Testis (tissue), 3 donors: ENCODE results near the gene PKDREJ. TPM values are rescaled to one million over a fixed set of nuclear protein-coding genes. Genes with fewer than 3 reads are reported as not detected.
"Not testable (repeated sequence)": the region's sequence is repeated elsewhere in the genome, so short reads cannot be mapped to it uniquely, and the experiment has no call there.

ENCODE experiments used
- DNase-seq: peaks from one replicate; pipeline ENCODE4 v3.0.0-alpha.2; 2019
- H3K27ac ChIP-seq, 2 donors: fragments of 200-600 bp; sonication (generic); one replicate each; pipeline ENCODE4 v1.5.1; 2019
- H3K27me3 ChIP-seq: fragments of 200-600 bp; sonication (generic); one replicate; pipeline ENCODE4 v1.5.1; 2019
- H3K36me3 ChIP-seq: fragments of 200-600 bp; sonication (generic); one replicate; pipeline ENCODE4 v1.5.1; 2017; ENCODE audit warnings: low read depth; ENCODE audit errors: missing control alignments
- H3K4me1 ChIP-seq: fragments of 200-600 bp; sonication (generic); one replicate; pipeline ENCODE4 v1.5.1; 2019
- H3K4me3 ChIP-seq, 2 donors: fragments of 200-600 bp; sonication (generic); one replicate each; pipeline ENCODE4 v1.5.1; 2017 to 2019
- H3K9me3 ChIP-seq: fragments of 200-600 bp; sonication (generic); one replicate; pipeline ENCODE4 v1.5.1; 2017
- POLR2A ChIP-seq: fragments of 450-650 bp; IDR thresholded peaks from one replicate; pipeline ENCODE4 v1.6.1; 2017; ENCODE audit warnings: antibody characterized with exemption, mild to moderate bottlenecking, moderate library complexity
- WGBS, 2 donors: methylation state at CpG; one replicate each; pipeline ENCODE4 v1.1.5; 2018; 5-methylcytosine and 5-hydroxymethylcytosine counted together
- intact Hi-C: fragments of 100-400 bp; cut with DNase I; formaldehyde crosslinking; loops from one replicate; pipeline ENCODE4 v1.15.1; 2023; ENCODE audit warnings: low total_unique reads
- polyA plus RNA-seq: library from polyadenylated mRNA; stranded (reverse); fragments of 350-450 nt; fragmentation: Illumina TruSeq; extraction: RNeasy Lipid Tissue Mini Kit (QIAGEN cat#74804); gene quantifications from one replicate; pipeline ENCODE4 v1.2.3, GENCODE V29; 2014; ENCODE audit warnings: low read depth, low replicate concordance; ENCODE audit not compliant: insufficient read depth
- total RNA-seq, 2 donors: library from RNA; depleted of rRNA; stranded (reverse); fragments of >200 nt; gene quantifications; one replicate each; pipeline ENCODE4 v1.2.3, GENCODE V29; 2016
- TF ChIP-seq, protein P1 (sequence below), 3 experiments: fragments of 450-650 bp in 2 of 3; fragments of 200-600 bp in 1 of 3; sonication (generic) in 1 of 3; IDR thresholded peaks; one replicate each; pipeline ENCODE4 v1.5.1; 2016 to 2019; ENCODE audit warnings: antibody characterized with exemption in 3 of 3, mild to moderate bottlenecking in 2 of 3, moderate library complexity in 1 of 3

Gene PKDREJ
- total and polyA plus RNA-seq, 3 donors from 2014 or later: 3.4 to 10.4 (median 5.0) TPM

DNA sequence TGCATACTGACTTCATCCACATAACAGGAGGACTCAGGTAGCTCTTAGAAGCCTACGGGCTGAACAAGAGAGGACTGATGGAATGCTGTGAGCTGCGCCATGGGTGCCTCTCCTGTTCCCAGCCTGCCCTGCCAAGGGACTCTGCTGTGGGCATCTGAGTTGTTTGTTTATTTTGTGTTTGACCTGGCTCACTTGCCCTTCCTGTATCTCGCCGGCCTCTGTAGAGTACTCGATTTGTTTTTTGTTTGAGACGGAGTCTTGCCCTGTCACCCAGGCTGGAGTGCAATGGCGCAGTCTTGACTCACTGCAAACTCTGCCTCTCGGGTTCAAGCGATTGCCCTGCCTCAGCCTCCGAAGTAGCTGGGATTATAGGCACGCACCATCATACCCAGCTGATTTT lies 6.4 kb upstream of the PKDREJ start:
- no peaks in the 10 kb centered on the region for H3K9me3 ChIP-seq
- no peak for DNase-seq
- H3K36me3 ChIP-seq: no peaks in the 10 kb centered on the region
- H3K4me3 ChIP-seq: no peak overlapping the region
- no peak overlapping the region for H3K27ac ChIP-seq
- intact Hi-C loops: no loop called here
- WGBS, 2 donors: 88 to 92% methylated on average over 11 of the region's 11 CpGs
- TF ChIP-seq, protein P1, sequence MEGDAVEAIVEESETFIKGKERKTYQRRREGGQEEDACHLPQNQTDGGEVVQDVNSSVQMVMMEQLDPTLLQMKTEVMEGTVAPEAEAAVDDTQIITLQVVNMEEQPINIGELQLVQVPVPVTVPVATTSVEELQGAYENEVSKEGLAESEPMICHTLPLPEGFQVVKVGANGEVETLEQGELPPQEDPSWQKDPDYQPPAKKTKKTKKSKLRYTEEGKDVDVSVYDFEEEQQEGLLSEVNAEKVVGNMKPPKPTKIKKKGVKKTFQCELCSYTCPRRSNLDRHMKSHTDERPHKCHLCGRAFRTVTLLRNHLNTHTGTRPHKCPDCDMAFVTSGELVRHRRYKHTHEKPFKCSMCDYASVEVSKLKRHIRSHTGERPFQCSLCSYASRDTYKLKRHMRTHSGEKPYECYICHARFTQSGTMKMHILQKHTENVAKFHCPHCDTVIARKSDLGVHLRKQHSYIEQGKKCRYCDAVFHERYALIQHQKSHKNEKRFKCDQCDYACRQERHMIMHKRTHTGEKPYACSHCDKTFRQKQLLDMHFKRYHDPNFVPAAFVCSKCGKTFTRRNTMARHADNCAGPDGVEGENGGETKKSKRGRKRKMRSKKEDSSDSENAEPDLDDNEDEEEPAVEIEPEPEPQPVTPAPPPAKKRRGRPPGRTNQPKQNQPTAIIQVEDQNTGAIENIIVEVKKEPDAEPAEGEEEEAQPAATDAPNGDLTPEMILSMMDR (IDR thresholded peaks at IDR 0.05): no peak
- TF ChIP-seq POLR2A: no peak
- H3K4me1 ChIP-seq: no peaks in the 10 kb centered on the region
- H3K27me3 ChIP-seq: no peaks in the 10 kb centered on the region

DNA sequence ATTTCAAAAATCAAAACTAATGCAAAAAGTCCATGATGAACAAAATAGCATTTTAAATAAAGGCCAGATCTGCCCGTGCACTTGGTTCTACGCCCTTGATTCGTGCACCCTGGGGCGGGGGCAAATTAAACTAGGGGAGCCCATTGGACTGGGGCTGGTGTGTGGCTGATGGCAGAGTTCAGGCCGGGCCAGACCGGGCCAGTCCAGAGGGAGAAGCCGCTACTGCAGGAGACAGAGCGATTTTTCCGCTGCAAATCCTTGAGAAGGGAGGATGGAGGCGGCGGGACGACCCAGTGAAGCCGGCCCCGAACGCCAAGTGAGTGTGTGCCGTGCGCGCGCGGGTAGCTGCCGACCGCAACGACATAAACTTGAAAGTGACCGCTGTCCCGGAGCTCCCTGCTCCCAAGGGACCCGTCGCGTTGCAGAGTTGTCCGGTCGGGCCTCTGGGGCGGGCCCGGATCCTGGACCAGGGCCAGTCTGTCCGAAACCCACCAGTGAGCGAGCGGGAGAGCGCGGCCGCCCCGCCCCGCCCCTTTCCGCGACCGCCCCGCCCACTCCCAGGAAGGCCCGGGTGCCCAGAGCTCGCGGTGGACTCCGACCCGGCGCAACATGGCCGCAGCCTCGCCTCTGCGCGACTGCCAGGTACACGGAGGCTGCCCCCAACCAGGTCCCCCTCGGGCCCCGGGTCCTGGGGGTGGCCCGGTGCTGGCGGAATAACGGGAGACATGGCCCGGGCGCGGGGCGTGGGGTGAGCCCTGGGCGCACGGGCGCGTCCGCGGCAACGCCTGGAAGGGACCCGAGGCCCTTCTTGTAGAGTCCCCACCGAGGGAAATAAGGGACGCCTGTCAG lies 4.5 kb upstream of the PKDREJ start, which contains the start of gene TTC38:
Gene TTC38 (plus strand): TSS at position 578 of the 849 bp plus-strand sequence. CDS start 32 bp downstream, at position 610.
- Histone ChIP-seq H3K4me3 (peak within 1 kb of the TSS; percentile 66 to 80), H3K9me3 (no peaks in the 10 kb centered on the region), H3K4me1 (no peaks in the 10 kb centered on the region), H3K27ac (peak within 1 kb of the TSS; percentile 47 to 74), H3K36me3 (no peaks in the 10 kb centered on the region), H3K27me3 (no peaks in the 10 kb centered on the region)
- intact Hi-C loops: no loop called here
- TF ChIP-seq, protein P1 (IDR thresholded peaks at IDR 0.05): no peak
- TF ChIP-seq POLR2A: no peak
- 1% methylated on average over 25 to 64 of the region's 74 CpGs for WGBS, 2 donors
- DNase-seq: peak; percentile 93

DNA sequence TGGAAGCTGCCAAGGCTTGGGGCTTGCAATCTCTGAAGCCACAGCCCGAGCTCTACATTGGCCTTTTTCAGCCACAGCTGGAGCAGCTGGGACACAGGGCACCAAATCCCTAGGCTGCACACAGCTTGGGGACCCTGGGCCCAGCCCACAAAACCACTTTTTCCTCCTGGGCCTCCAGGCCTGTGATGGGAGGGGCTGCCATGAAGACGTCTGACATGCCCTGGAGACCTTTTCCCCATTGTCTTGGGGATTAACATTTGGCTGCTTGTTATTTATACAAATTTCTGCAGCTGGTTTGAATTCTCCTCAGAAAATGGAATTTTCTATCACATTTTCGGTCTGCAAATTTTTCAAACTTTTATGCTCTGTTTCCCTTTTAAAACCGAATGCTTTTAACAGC lies 2.5 kb upstream of the PKDREJ start:
- DNase-seq, intact Hi-C loops, H3K9me3 ChIP-seq, H3K4me1 ChIP-seq, H3K27ac ChIP-seq, H3K36me3 ChIP-seq, H3K4me3 ChIP-seq, H3K27me3 ChIP-seq: not testable (repeated sequence)
- 88 to 92% methylated on average over 4 of the region's 4 CpGs for WGBS, 2 donors

DNA sequence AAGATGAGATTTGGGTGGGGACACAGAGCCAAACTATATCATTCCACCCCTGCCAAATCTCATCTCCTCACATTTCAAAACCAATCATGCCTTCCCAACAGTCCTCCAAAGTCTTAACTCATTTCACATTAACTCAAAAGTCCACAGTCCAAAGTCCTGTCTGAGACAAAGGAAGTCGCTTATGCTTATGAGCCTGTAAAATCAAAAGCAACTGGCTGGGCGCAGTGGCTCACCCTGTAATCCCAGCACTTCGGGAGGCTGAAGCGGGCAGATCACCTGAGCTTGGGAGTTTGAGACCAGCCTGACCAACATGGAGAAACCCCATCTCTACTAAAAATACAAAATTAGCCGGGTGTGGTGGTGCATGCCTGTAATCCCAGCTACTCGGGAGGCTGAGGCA lies 1.4 kb upstream of the PKDREJ start:
- H3K4me3 ChIP-seq, H3K4me1 ChIP-seq, H3K27ac ChIP-seq, H3K27me3 ChIP-seq, H3K9me3 ChIP-seq, intact Hi-C loops, H3K36me3 ChIP-seq, DNase-seq: not testable (repeated sequence)
- 74 to 98% methylated on average over 6 of the region's 6 CpGs for WGBS, 2 donors

DNA sequence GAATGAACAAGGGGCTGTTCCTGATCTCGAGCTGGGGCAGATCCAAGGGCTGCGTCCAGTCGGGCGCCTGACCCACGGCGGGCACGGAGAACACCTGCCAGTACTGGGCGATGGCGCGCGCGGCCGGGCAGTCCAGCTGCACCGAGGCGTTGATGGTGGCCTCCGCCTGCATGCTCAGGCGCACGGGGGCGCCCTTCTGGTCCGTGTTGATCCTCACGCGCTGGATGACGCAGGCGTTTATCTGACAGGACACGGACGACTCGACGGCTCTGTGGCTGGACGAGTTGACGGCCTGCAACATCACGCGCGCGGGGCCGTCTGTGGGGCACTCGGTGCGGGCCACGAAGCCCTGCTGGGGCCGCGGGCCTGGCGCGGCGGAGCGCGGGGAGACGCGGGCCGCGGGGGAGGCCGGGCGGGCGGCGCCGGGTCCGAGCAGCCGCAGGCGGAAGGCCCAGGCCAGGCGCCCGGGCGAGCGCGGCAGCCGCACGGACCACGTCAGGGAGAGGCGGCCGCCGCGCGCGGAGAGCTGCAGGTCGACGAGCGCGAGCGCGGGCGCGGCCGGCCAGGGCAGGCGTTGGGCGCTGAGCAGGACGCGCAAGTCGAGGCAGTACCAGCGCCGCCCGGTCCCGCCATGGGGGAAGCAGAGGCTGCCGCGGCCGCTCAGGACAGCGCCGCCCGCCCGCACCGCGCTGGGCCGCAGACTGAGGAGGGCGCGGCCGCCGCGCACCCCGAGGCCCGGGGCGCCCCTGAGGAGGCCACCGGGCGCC lies 511 bp downstream of the PKDREJ start:
- peak overlapping the region in 1 of 2 donors; percentile 36 for H3K27ac ChIP-seq
- intact Hi-C loops: no loop called here
- peak overlapping the region; percentile 26 to 34 for H3K4me3 ChIP-seq
- WGBS, 2 donors: 2 to 13% methylated on average over 13 to 47 of the region's 109 CpGs
- no peaks in the 10 kb centered on the region for H3K4me1 ChIP-seq
- peak; percentile 78 for DNase-seq
- H3K36me3 ChIP-seq: no peaks in the 10 kb centered on the region
- no peak for TF ChIP-seq POLR2A
- TF ChIP-seq, protein P1 (IDR thresholded peaks at IDR 0.05): peak in 1 of 3 experiments; percentile 21
- no peaks in the 10 kb centered on the region for H3K9me3 ChIP-seq
- no peaks in the 10 kb centered on the region for H3K27me3 ChIP-seq
